Melanocyte of skin (primary cell): Measurements from ENCODE around the gene AKR1E2. TPM values are rescaled to one million over a fixed set of nuclear protein-coding genes. Genes with fewer than 3 reads are reported as not detected.

Source experiments
- total RNA-seq, 2 donors: library from RNA; depleted of rRNA; stranded (reverse); fragments of >200 nt; gene quantifications; 2 replicates each; pipeline ENCODE4 v1.2.3, GENCODE V29; 2012

AKR1E2 gene
- 1 to 10 TPM in 1 of 2 donors, under 1 TPM in 1; 0.67 to 2.4 TPM for total RNA-seq

GRCh38 chr10:4825868-4826791, at the start of gene AKR1E2:
TSS of gene AKR1E2 (plus strand) at chr10:4826207. CDS start at chr10:4826325, 118 bp downstream.

Other genes with a start within 250 kb of the AKR1E2 start
- gene AKR1C1, start 137.2 kb downstream of the AKR1E2 start, total RNA-seq, result 1 to 10 TPM in 1 of 2 donors, under 1 TPM in 1; 0.67 to 1.7 TPM
- under 1 TPM; under 0.01 to 0.33 TPM for gene AKR1C2, start 177.7 kb downstream of the AKR1E2 start, total RNA-seq